AG04449 (cell line): ENCODE results near the gene UGT1A8.

Experiments
- CTCF ChIA-PET: fragments of 350-600 bp; formaldehyde crosslinking; extraction: SDS; loops from one replicate; lab custom pipeline; 2021; ENCODE audit warnings: antibody characterized with exemption; lab: Yijun Ruan, JAX
- POLR2A ChIA-PET: fragments of 400-600, 350-600 bp; formaldehyde crosslinking; extraction: SDS; loops from one replicate; lab custom pipeline; 2020; ENCODE audit warnings: antibody characterized with exemption, inconsistent platforms; lab: Yijun Ruan, JAX
- DNase-seq: peaks from one replicate; pipeline ENCODE4 v3.0.0-alpha.2; 2010; ENCODE audit warnings: low read depth, low spot score
- H3K4me3 ChIP-seq: 2 replicates; pipeline ENCODE4 v1.5.1; 2011; ENCODE audit warnings: low read depth, mild to moderate bottlenecking, control low read depth, low read length
- CTCF ChIP-seq: IDR thresholded peaks from one replicate; pipeline ENCODE4 v1.5.1; 2011; ENCODE audit warnings: mild to moderate bottlenecking, moderate library complexity, low read length, control low read depth, inconsistent platforms; ENCODE audit not compliant: insufficient read depth; ENCODE audit errors: missing control alignments

UGT1A8 gene

GRCh38 chr2:233791151-233791882, 173.9 kb downstream of the UGT1A8 start:
- H3K4me3 ChIP-seq: no peak overlapping the region
- no peak for TF ChIP-seq CTCF
- DNase-seq: no peak
- ChIA-PET CTCF (no interaction called here), POLR2A (no interaction called here)

- no peak for DNase-seq
- H3K4me3 ChIP-seq: no peak overlapping the region
- no peak for TF ChIP-seq CTCF
- POLR2A ChIA-PET: no interaction called here
- CTCF ChIA-PET: no interaction called here
These were observed 174.5 kb downstream of the UGT1A8 start for GRCh38 chr2:233791883-233792329.

GRCh38 chr2:233792720-233793119, 175.3 kb downstream of the UGT1A8 start:
- CTCF ChIA-PET: no interaction called here
- POLR2A ChIA-PET: no interaction called here
- no peak for TF ChIP-seq CTCF
- H3K4me3 ChIP-seq: no peak overlapping the region
- DNase-seq: no peak

- DNase-seq: no peak
- ChIA-PET CTCF (no interaction called here), POLR2A (no interaction called here)
These were observed 176.2 kb downstream of the UGT1A8 start for GRCh38 chr2:233793465-233794127.

GRCh38 chr2:233794128-233794658, 176.8 kb downstream of the UGT1A8 start:
- no peak overlapping the region for H3K4me3 ChIP-seq
- DNase-seq: no peak
- ChIA-PET POLR2A (no interaction called here), CTCF (no interaction called here)
- TF ChIP-seq CTCF: no peak

More at GRCh38 chr2:233793465-233794127, 176.2 kb downstream of the UGT1A8 start:
- H3K4me3 ChIP-seq: no peak overlapping the region
- no peak for TF ChIP-seq CTCF

- ChIA-PET CTCF (no interaction called here), POLR2A (no interaction called here)
- H3K4me3 ChIP-seq: no peak overlapping the region
- TF ChIP-seq CTCF: no peak
- no peak for DNase-seq
These were observed 178.3 kb downstream of the UGT1A8 start for GRCh38 chr2:233795735-233796171.
